ENCODE results near the gene TPP2. TPM values are rescaled to one million over a fixed set of nuclear protein-coding genes. Genes with fewer than 3 reads are reported as not detected.

The TPP2 gene
- total RNA-seq, 1 experiment from 2014 or later, result 31.6 TPM

GRCh38 chr13:102702965-102703725 lies 106.4 kb downstream of the TPP2 start:
- no TSS peak for BruUV-seq (replicated peaks)
- no peaks in the 10 kb centered on the region for H3K9me3 ChIP-seq (ENCODE audit: control insufficient read depth, insufficient read depth, low read depth, low read length)
- CTCF ChIA-PET, result no interaction called here
- DNase-seq (ENCODE audit: low read depth, low spot score) (no peak), ATAC-seq (no peak)
- H3K27me3 ChIP-seq (ENCODE audit: control insufficient read depth, insufficient read depth, low read length), result no peaks in the 10 kb centered on the region
- no peak overlapping the region for H3K27ac ChIP-seq (ENCODE audit: low read length)
- no peak for TF ChIP-seq TCF7L2 (IDR thresholded peaks at IDR 0.05; ENCODE audit: low read depth, low read length)
- no peak for TF ChIP-seq REST (IDR thresholded peaks at IDR 0.05; ENCODE audit: insufficient read depth in 1 of 2, low read depth in 2 of 2, low read length in 1 of 2)
- TF ChIP-seq SIN3A (IDR thresholded peaks at IDR 0.05; ENCODE audit: borderline replicate concordance, insufficient read depth, low read depth, low read length), result no peak
- no peak for TF ChIP-seq CTCF (IDR thresholded peaks at IDR 0.05)
- TF ChIP-seq POLR2AphosphoS5 (IDR thresholded peaks at IDR 0.05; ENCODE audit: low read depth, low read length), result no peak
- POLR2A ChIA-PET, result no interaction called here
- in situ Hi-C loops (cut with HindIII; ENCODE audit: low pct_unique_long_range_greater_than_20kb, low sequenced_read_pairs), result no loop called here
- no peaks in the 10 kb centered on the region for H3K36me3 ChIP-seq (ENCODE audit: control insufficient read depth, insufficient read depth, low read length)
- H3K4me3 ChIP-seq (ENCODE audit: low read depth in 2 of 2, low read length in 2 of 2), result no peak overlapping the region
- no peaks in the 10 kb centered on the region for H3K4me1 ChIP-seq (ENCODE audit: control insufficient read depth, insufficient read depth, low read length)
- intact Hi-C loops (cut with micrococcal nuclease; ENCODE audit: unreplicated experiment), result no loop called here

GRCh38 chr13:102703726-102704035 lies 106.9 kb downstream of the TPP2 start:
- no peaks in the 10 kb centered on the region for H3K4me1 ChIP-seq (ENCODE audit: control insufficient read depth, insufficient read depth, low read length)

More at GRCh38 chr13:102703726-102704035, 106.9 kb downstream of the TPP2 start:
- Histone ChIP-seq H3K4me3 (ENCODE audit: low read depth in 2 of 2, low read length in 2 of 2) (no peak overlapping the region), H3K27ac (ENCODE audit: low read length) (no peak overlapping the region), H3K36me3 (ENCODE audit: control insufficient read depth, insufficient read depth, low read length) (no peaks in the 10 kb centered on the region), H3K9me3 (ENCODE audit: control insufficient read depth, insufficient read depth, low read depth, low read length) (no peaks in the 10 kb centered on the region), H3K27me3 (ENCODE audit: control insufficient read depth, insufficient read depth, low read length) (no peaks in the 10 kb centered on the region)
- ATAC-seq, result no peak
- intact Hi-C loops (cut with micrococcal nuclease; ENCODE audit: unreplicated experiment), result no loop called here
- ChIA-PET CTCF (no interaction called here), POLR2A (no interaction called here)
- BruUV-seq (replicated peaks), result no TSS peak
- DNase-seq (ENCODE audit: low read depth, low spot score), result no peak
- in situ Hi-C loops (cut with HindIII; ENCODE audit: low pct_unique_long_range_greater_than_20kb, low sequenced_read_pairs), result no loop called here
- TF ChIP-seq POLR2AphosphoS5 (IDR thresholded peaks at IDR 0.05; ENCODE audit: low read depth, low read length), result no peak
- no peak for TF ChIP-seq CTCF (IDR thresholded peaks at IDR 0.05)
- no peak for TF ChIP-seq SIN3A (IDR thresholded peaks at IDR 0.05; ENCODE audit: borderline replicate concordance, insufficient read depth, low read depth, low read length)
- no peak for TF ChIP-seq REST (IDR thresholded peaks at IDR 0.05; ENCODE audit: insufficient read depth in 1 of 2, low read depth in 2 of 2, low read length in 1 of 2)
- TF ChIP-seq TCF7L2 (IDR thresholded peaks at IDR 0.05; ENCODE audit: low read depth, low read length), result no peak

Data from Panc1 (cell line).